Activated T-helper 9 cell treated with anti-CD3 and anti-CD28 coated beads, Interleukin-2, amount 50 U/mL, for 16 hours (primary cell): ENCODE measurements around the gene PPP2R2C.

Experiments
- DNase-seq: peaks from one replicate; pipeline ENCODE4 v3.0.0-alpha.2; 2020; ENCODE audit warnings: low read depth

Gene PPP2R2C

GRCh38 chr4:6364146-6364545 lies 108.3 kb downstream of the PPP2R2C start:
- DNase-seq, result no peak

GRCh38 chr4:6362896-6363295 lies 109.5 kb downstream of the PPP2R2C start:
- DNase-seq, result no peak

GRCh38 chr4:6362243-6362885 lies 110.0 kb downstream of the PPP2R2C start:
- DNase-seq, result no peak

- no peak for DNase-seq
Observed at GRCh38 chr4:6361076-6361784, 111.2 kb downstream of the PPP2R2C start.

GRCh38 chr4:6360385-6360784 lies 112.0 kb downstream of the PPP2R2C start:
- no peak for DNase-seq

GRCh38 chr4:6359536-6360308 lies 112.7 kb downstream of the PPP2R2C start:
- DNase-seq, result no peak

- DNase-seq, result no peak
Observed at GRCh38 chr4:6357476-6357875, 114.9 kb downstream of the PPP2R2C start.

- no peak for DNase-seq
Observed at GRCh38 chr4:6356076-6356560, 116.3 kb downstream of the PPP2R2C start.

GRCh38 chr4:6355052-6355451 lies 117.4 kb downstream of the PPP2R2C start:
- no peak for DNase-seq

- no peak for DNase-seq
Observed at GRCh38 chr4:6354626-6355025, 117.8 kb downstream of the PPP2R2C start.

GRCh38 chr4:6354119-6354518 lies 118.3 kb downstream of the PPP2R2C start:
- DNase-seq, result no peak

GRCh38 chr4:6352031-6352692 lies 120.3 kb downstream of the PPP2R2C start:
- DNase-seq, result no peak

- DNase-seq, result no peak
Observed at GRCh38 chr4:6351246-6352000, 121.0 kb downstream of the PPP2R2C start.

GRCh38 chr4:6350646-6351045 lies 121.8 kb downstream of the PPP2R2C start:
- no peak for DNase-seq

GRCh38 chr4:6349896-6350603 lies 122.4 kb downstream of the PPP2R2C start:
- no peak for DNase-seq

- DNase-seq, result no peak
Observed at GRCh38 chr4:6348408-6348807, 124.0 kb downstream of the PPP2R2C start.

GRCh38 chr4:6347511-6348045 lies 124.8 kb downstream of the PPP2R2C start:
- DNase-seq, result no peak

GRCh38 chr4:6346373-6347110 lies 125.9 kb downstream of the PPP2R2C start:
- DNase-seq, result no peak

GRCh38 chr4:6345866-6346265 lies 126.5 kb downstream of the PPP2R2C start:
- DNase-seq, result no peak
